ENCODE results near the gene PIP4K2B. TPM values are rescaled to one million over a fixed set of nuclear protein-coding genes. Genes with fewer than 3 reads are reported as not detected.
A peak's percentile ranks its signal among the peaks of the same experiment; 100 is the strongest.

Gene PIP4K2B
- total RNA-seq, 1 experiment from 2014 or later = 25.5 TPM

- no peaks in the 10 kb centered on the region for H3K9me2 ChIP-seq (replicated peaks; ENCODE audit: low read length)
- TF ChIP-seq EZH2phosphoT487 (IDR thresholded peaks at IDR 0.05; ENCODE audit: borderline replicate concordance, low read length) (no peak), EZH2 (IDR thresholded peaks at IDR 0.05; ENCODE audit: low read length, unreplicated experiment) (no peak), CTCF (conservative IDR thresholded peaks at IDR 0.05; ENCODE audit: low read depth, low read length) (no peak)
- no peaks in the 10 kb centered on the region for H3K4me1 ChIP-seq (ENCODE audit: insufficient read depth, low read length)
- peaks cover 16% of the 10 kb centered on the region for H3K36me3 ChIP-seq (ENCODE audit: low read depth, low read length)
- H3K27me3 ChIP-seq (ENCODE audit: low read length) = no peaks in the 10 kb centered on the region
- ChIA-PET CTCF (no interaction called here), POLR2A (ENCODE audit: unreplicated experiment) (no interaction called here)
- H3K4me2 ChIP-seq (ENCODE audit: low read length) = no peak overlapping the region
- no peak for ATAC-seq
- no peaks in the 10 kb centered on the region for H3F3A ChIP-seq (ENCODE audit: low read length, unreplicated experiment)
- H4K20me1 ChIP-seq (ENCODE audit: low read length) = 0 out of 2 replicates have a peak, but pooled peaks cover 1% of the 10 kb centered on the region
- no peak overlapping the region for H3K9ac ChIP-seq (ENCODE audit: low read length)
- H3K79me2 ChIP-seq (ENCODE audit: low read length) = 0 out of 2 replicates have a peak, but pooled peaks cover under 1% of the 10 kb centered on the region
- no TSS peak for BruUV-seq (replicated peaks)
- H2AFZ ChIP-seq (ENCODE audit: low read length) = no peak overlapping the region
- intact Hi-C loops (cut with micrococcal nuclease) = no loop called here
- no peak overlapping the region for H3K27ac ChIP-seq (ENCODE audit: low read length)
- H3K9me3 ChIP-seq (ENCODE audit: low read length) = no peaks in the 10 kb centered on the region
- H3K4me3 ChIP-seq (ENCODE audit: low read length) = no peak overlapping the region
- no peak for DNase-seq
These were observed 45.0 kb upstream of the PIP4K2B start for GRCh38 chr17:38844261-38844757.

- Histone ChIP-seq H3F3A (ENCODE audit: low read length, unreplicated experiment) (no peaks in the 10 kb centered on the region), H3K79me2 (ENCODE audit: low read length) (peaks cover 35% of the 10 kb centered on the region), H3K27me3 (ENCODE audit: low read length) (no peaks in the 10 kb centered on the region), H3K4me2 (ENCODE audit: low read length) (peak overlapping the region; percentile 78), H3K4me1 (ENCODE audit: insufficient read depth, low read length) (peaks cover 9% of the 10 kb centered on the region), H3K4me3 (ENCODE audit: low read length) (peak overlapping the region; percentile 80), H4K20me1 (ENCODE audit: low read length) (no peaks in the 10 kb centered on the region), H3K9ac (ENCODE audit: low read length) (peak overlapping the region; percentile 98), H3K9me2 (replicated peaks; ENCODE audit: low read length) (no peaks in the 10 kb centered on the region), H2AFZ (ENCODE audit: low read length) (peak overlapping the region; percentile 71), H3K27ac (ENCODE audit: low read length) (peak overlapping the region; percentile 97), H3K36me3 (ENCODE audit: low read depth, low read length) (no peaks in the 10 kb centered on the region), H3K9me3 (ENCODE audit: low read length) (no peaks in the 10 kb centered on the region)
- BruUV-seq (replicated peaks) = no TSS peak
- no peak for DNase-seq
- POLR2A ChIA-PET (ENCODE audit: unreplicated experiment) = interaction anchor here (0.6 to 0.7 kb wide), 2 partner anchors 8 to 18 kb away, joined by 4 to 8 read pairs; no protein-coding TSS in a partner anchor
- intact Hi-C loops (cut with micrococcal nuclease) = no loop called here
- no peak for ATAC-seq
- TF ChIP-seq EZH2phosphoT487 (IDR thresholded peaks at IDR 0.05; ENCODE audit: borderline replicate concordance, low read length) (no peak), CTCF (conservative IDR thresholded peaks at IDR 0.05; ENCODE audit: low read depth, low read length) (no peak), EZH2 (IDR thresholded peaks at IDR 0.05; ENCODE audit: low read length, unreplicated experiment) (no peak)
- CTCF ChIA-PET = no interaction called here
These were observed 26.4 kb upstream of the PIP4K2B start for GRCh38 chr17:38825762-38826247.

All from PC-3 (cell line).